GM10248 (cell line): ENCODE measurements around the gene PARP11.
A peak's percentile ranks its signal among the peaks of the same experiment; 100 is the strongest.

Experiments used
- CTCF ChIA-PET: fragments of 300-600 bp; sonication (Branson Sonifier 250); formaldehyde crosslinking; extraction: SDS; loops from one replicate; lab custom pipeline; 2021; ENCODE audit warnings: antibody characterized with exemption; lab: Yijun Ruan, JAX
- POLR2A ChIA-PET: fragments of 350-650 bp; sonication (Branson Sonifier 250); formaldehyde crosslinking; extraction: SDS; loops from one replicate; lab custom pipeline; 2020; ENCODE audit warnings: antibody characterized with exemption; lab: Yijun Ruan, JAX
- DNase-seq: peaks from one replicate; pipeline ENCODE4 v3.0.0; 2012; ENCODE audit errors: extremely low spot score
- CTCF ChIP-seq: IDR thresholded peaks from 2 replicates; pipeline ENCODE4 v1.5.1; 2012; ENCODE audit warnings: mild to moderate bottlenecking, low read depth; ENCODE audit errors: extremely low read depth, missing control alignments, control extremely low read depth

The PARP11 gene

GRCh38 chr12:3885277-3886094, 12.3 kb upstream of the PARP11 start:
- ChIA-PET CTCF (interaction anchor here (0.6 to 13.2 kb wide), 44 partner anchors 8 to 715 kb away, joined by 3 to 196 read pairs (median 4); partner anchors contain the start of gene PARP11), POLR2A (no interaction called here)
- peak; percentile 78 for TF ChIP-seq CTCF
- DNase-seq: peak; percentile 36

DNA sequence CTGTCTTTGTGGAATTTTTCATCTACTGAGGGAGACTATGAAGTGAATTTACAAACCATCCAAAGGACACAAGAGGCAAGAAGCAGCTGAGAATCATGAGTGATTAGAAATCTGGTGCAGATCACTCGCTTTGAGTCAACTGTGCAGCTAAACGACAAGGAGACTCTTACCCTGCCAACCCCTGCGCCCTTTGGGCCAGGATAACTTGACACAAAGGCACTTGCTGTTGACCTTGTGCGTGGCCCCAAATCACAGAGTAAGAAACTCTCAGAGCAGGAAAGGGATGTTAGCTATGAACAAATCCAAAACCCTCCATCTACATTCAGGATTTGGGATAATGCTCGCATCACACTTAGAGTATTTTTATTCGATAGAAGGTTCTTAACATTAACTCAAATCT, 11.5 kb upstream of the PARP11 start:
- ChIA-PET POLR2A (no interaction called here), CTCF (interaction anchor here (0.7 to 13.2 kb wide), 25 partner anchors 8 to 536 kb away, joined by 3 to 196 read pairs (median 6); no protein-coding TSS in a partner anchor)
- DNase-seq: no peak

GRCh38 chr12:3882896-3883564, 9.8 kb upstream of the PARP11 start:
- TF ChIP-seq CTCF: peak; percentile 37
- CTCF ChIA-PET: interaction anchor here (0.7 to 13.2 kb wide), 8 partner anchors 13 to 583 kb away, joined by 3 to 196 read pairs (median 4); no protein-coding TSS in a partner anchor
- POLR2A ChIA-PET: no interaction called here
- DNase-seq: peak; percentile 34

More for the DNA sequence above, 11.5 kb upstream of the PARP11 start:
- TF ChIP-seq CTCF: no peak

DNA sequence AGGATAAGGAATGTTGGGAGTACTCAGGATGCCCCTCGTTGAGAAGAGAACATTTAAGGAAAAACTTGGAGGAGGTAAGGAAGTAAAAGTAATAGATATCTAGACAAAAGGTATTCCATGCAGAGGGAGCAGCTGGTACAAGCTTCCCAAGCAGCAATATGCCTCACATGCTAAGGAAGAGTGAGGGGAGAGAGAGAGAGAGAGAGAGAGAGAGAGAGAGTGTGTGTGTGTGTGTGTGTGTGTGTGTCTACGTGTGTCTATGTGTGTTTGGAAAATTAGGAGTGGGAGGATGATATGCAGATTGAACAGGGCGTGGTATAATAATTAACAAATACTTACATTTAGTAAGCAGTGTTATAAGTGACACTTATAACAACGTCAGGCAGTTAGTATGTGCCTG, 9.2 kb upstream of the PARP11 start:
- POLR2A ChIA-PET: no interaction called here
- TF ChIP-seq CTCF: no peak
- CTCF ChIA-PET: interaction anchor here (0.7 to 13.2 kb wide), 3 partner anchors 156 to 395 kb away, joined by 3 to 196 read pairs (median 75); no protein-coding TSS in a partner anchor
- no peak for DNase-seq

- DNase-seq: no peak
- POLR2A ChIA-PET: no interaction called here
- TF ChIP-seq CTCF: no peak
- CTCF ChIA-PET: interaction anchor here (1.0 to 13.2 kb wide), 2 partner anchors 9 to 396 kb away, joined by 3 to 196 read pairs; no protein-coding TSS in a partner anchor
Measured at GRCh38 chr12:3881281-3881950, 8.2 kb upstream of the PARP11 start.

DNA sequence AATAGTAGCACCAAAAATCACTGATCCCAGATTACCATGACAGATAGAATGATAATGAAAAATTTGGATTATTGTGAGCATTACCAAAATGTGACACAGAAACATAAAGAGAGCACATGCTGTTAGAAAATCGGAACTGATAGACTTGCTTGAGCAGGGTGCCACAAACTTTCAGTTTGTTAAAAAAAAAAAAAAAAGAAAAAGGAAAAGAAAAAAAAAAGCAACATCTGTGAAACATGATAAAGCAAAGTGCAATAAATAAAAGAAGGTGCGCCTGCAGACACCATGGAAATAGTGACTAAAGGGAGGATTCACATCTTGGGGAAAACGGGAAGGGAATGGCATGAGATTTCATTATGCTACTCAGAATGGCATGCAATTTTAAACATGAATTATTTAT, 6.6 kb upstream of the PARP11 start:
- no peak for TF ChIP-seq CTCF
- no peak for DNase-seq
- ChIA-PET POLR2A (no interaction called here), CTCF (interaction anchor here (1.5 kb wide), 1 partner anchor 396 kb away, joined by 5 read pairs; no protein-coding TSS in a partner anchor)
